OCI-LY1 (cell line): ENCODE measurements around the gene CDAN1.

Experiments
- H2AFZ ChIP-seq: fragments of 200-600 bp; sonication (generic), shearing (Covaris generic); 2 replicates; pipeline ENCODE4 v1.6.0; 2014; ENCODE audit warnings: antibody characterized with exemption, mild to moderate bottlenecking, low read length
- H3F3A ChIP-seq: fragments of 200-600 bp; sonication (generic), shearing (Covaris generic); 2 replicates; pipeline ENCODE4 v1.6.0; 2014; ENCODE audit warnings: mild to moderate bottlenecking, antibody characterized with exemption, low read length, moderate library complexity; ENCODE audit not compliant: insufficient read depth
- H3K27ac ChIP-seq: fragments of 200-600 bp; sonication (generic); 2 replicates; pipeline ENCODE4 v1.5.1; 2014; ENCODE audit warnings: low read length, mixed run types, mild to moderate bottlenecking, low read depth; ENCODE audit not compliant: poor library complexity, severe bottlenecking
- H3K27me3 ChIP-seq: fragments of 200-600 bp; sonication (generic); 2 replicates; pipeline ENCODE4 v1.6.0; 2014; ENCODE audit warnings: antibody characterized with exemption, mild to moderate bottlenecking, low read length, moderate library complexity; ENCODE audit not compliant: insufficient read depth
- H3K36me3 ChIP-seq: fragments of 200-600 bp; sonication (generic); 2 replicates; pipeline ENCODE4 v1.6.1; 2014; ENCODE audit warnings: mild to moderate bottlenecking, antibody characterized with exemption, low read length, moderate library complexity, mixed read lengths; ENCODE audit not compliant: insufficient read depth
- H3K4me1 ChIP-seq: fragments of 200-600 bp; sonication (generic); 2 replicates; pipeline ENCODE4 v1.5.1; 2014; ENCODE audit warnings: mild to moderate bottlenecking, low read length, moderate library complexity; ENCODE audit not compliant: insufficient read depth, severe bottlenecking
- H3K4me2 ChIP-seq: fragments of 200-600 bp; sonication (generic), shearing (Covaris generic); 2 replicates; pipeline ENCODE4 v1.6.1; 2014; ENCODE audit warnings: low read length
- H3K4me3 ChIP-seq: fragments of 200-600 bp; sonication (generic); 2 replicates; pipeline ENCODE4 v1.5.1; 2014; ENCODE audit warnings: low read length, low read depth, mild to moderate bottlenecking, mixed read lengths; ENCODE audit not compliant: poor library complexity, severe bottlenecking
- H3K79me2 ChIP-seq: fragments of 200-600 bp; shearing (Covaris generic); 2 replicates; pipeline ENCODE4 v1.6.1; 2016; ENCODE audit warnings: mixed run types, low read length, mixed read lengths; ENCODE audit not compliant: insufficient read depth
- H3K9ac ChIP-seq: fragments of 200-600 bp; sonication (generic), shearing (Covaris generic); 2 replicates; pipeline ENCODE4 v1.6.1; 2014; ENCODE audit warnings: mild to moderate bottlenecking, low read length, mixed read lengths
- H3K9me2 ChIP-seq: fragments of 200-600 bp; sonication (generic), shearing (Covaris generic); 2 replicates; pipeline ENCODE4 v1.6.1; 2014; ENCODE audit warnings: low read depth, mild to moderate bottlenecking, low read length, mixed read lengths
- H3K9me3 ChIP-seq: fragments of 200-600 bp; shearing (Covaris generic); 2 replicates; pipeline ENCODE4 v1.6.1; 2014; ENCODE audit warnings: low read length, mixed read lengths
- H4K20me1 ChIP-seq: fragments of 200-600 bp; sonication (generic), shearing (Covaris generic); 2 replicates; pipeline ENCODE4 v1.6.0; 2016; ENCODE audit warnings: mild to moderate bottlenecking, low read length; ENCODE audit not compliant: insufficient read depth
- CTCF ChIP-seq: fragments of 200-600 bp; sonication (generic), shearing (Covaris generic); IDR thresholded peaks from 2 replicates; pipeline ENCODE4 v1.5.1; 2017; ENCODE audit warnings: mild to moderate bottlenecking, antibody characterized with exemption, low read length, moderate library complexity, mixed read lengths
- EZH2 ChIP-seq: fragments of 200-600 bp; sonication (generic), shearing (Covaris generic); IDR thresholded peaks from 2 replicates; pipeline ENCODE4 v1.8.0; 2017; ENCODE audit warnings: borderline replicate concordance, mixed run types, mild to moderate bottlenecking, antibody characterized with exemption, low read length, moderate library complexity, mixed read lengths

Gene CDAN1

DNA sequence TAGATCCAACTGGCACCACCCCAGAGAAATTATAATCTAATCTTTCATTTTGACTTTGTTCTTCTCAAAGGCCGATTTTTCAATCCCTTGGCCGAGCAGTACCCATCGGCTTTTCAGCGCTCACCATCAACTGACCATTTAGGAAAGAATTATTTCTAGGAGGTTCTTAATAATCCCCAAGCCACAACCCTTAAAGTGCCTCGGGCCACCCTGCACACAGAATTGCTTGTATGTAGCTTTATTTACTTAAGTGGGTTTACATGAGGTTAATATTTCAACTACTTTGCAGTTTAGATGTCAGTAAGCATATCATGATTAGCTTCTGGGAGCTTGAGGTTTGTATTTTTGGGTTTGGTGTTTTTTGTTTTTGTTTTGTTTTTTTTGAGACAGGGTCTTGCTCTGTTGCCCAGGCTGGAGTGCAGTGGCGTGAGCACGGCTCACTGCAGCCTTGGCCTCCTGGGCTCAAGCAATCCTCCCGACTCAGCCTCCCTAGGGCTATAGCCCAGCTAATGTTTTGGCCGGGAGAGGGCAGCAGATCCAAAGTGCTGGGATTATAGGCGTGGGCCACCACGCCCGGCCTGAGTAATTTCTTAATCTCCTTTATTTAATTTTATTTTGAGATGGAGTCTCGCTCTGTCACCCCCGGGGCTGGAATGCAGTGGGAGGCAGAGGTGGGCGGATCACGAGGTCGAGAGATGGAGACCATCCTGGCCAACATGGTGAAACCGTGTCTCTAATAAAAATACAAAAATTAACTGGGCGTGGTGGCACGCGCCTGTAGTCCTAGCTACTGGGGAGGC lies 801 bp upstream of the CDAN1 start:
- no peaks in the 10 kb centered on the region for H4K20me1 ChIP-seq
- no peaks in the 10 kb centered on the region for H3K9me2 ChIP-seq
- peaks cover 21% of the 10 kb centered on the region; the same call in 1 of the 2 replicates for H3K36me3 ChIP-seq
- H3K4me2 ChIP-seq: peak overlapping the region; percentile 91
- TF ChIP-seq EZH2 (no peak), CTCF (peak; percentile 52)
- no peaks in the 10 kb centered on the region for H3K79me2 ChIP-seq
- H3K9me3 ChIP-seq: no peaks in the 10 kb centered on the region
- H3K27me3 ChIP-seq: no peaks in the 10 kb centered on the region
- H3K4me3 ChIP-seq: peak overlapping the region; percentile 92
- peak overlapping the region; percentile 85 for H3K9ac ChIP-seq
- 0 out of 2 replicates have a peak overlapping the region, but pooled peaks have one; percentile 60 for H2AFZ ChIP-seq
- peak overlapping the region; percentile 72 for H3K27ac ChIP-seq
- H3K4me1 ChIP-seq: peaks cover 25% of the 10 kb centered on the region
- H3F3A ChIP-seq: no peaks in the 10 kb centered on the region

DNA sequence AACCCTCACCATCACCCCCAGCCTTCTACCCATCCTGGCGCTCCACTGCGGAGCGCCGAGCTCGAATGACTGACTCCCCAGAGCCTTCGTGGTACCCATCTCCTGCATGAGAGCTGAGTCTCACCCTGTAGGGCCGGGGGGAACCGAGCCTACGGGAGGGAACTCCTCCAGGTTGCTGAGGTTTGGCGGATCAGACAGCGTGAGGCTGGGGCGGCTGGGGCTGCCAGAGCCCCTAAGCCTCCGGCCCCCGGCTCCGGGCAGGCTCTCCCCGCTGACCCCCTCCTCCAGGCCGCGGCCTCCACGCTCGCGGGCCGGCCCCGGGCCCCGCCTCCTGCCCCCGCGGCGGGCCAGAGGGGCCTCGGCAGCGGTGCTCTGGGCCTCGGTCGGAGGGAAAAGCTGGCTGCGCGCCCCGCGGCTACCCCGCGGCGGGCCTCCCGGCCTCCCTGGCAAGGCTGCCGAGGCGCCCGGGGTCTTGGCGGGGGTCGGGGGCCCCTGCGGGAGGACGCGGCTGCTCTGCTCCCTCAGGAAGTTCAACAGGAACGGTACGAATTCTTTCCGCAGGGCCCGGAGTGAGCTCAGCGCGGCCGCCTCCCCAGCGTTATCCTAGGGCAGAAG lies 643 bp downstream of the CDAN1 start:
- Histone ChIP-seq H3K4me1 (peaks cover 25% of the 10 kb centered on the region), H3K4me2 (peak overlapping the region; percentile 91), H3K36me3 (peaks cover 36% of the 10 kb centered on the region; the same call in 1 of the 2 replicates), H3K9me2 (no peaks in the 10 kb centered on the region), H2AFZ (0 out of 2 replicates have a peak overlapping the region, but pooled peaks have one; percentile 17), H3K9me3 (no peaks in the 10 kb centered on the region), H4K20me1 (no peaks in the 10 kb centered on the region), H3K4me3 (peak overlapping the region; percentile 92), H3K79me2 (no peaks in the 10 kb centered on the region), H3K27ac (no peak overlapping the region), H3F3A (no peaks in the 10 kb centered on the region), H3K27me3 (no peaks in the 10 kb centered on the region), H3K9ac (peak overlapping the region; percentile 85)
- no peak for TF ChIP-seq EZH2
- no peak for TF ChIP-seq CTCF

DNA sequence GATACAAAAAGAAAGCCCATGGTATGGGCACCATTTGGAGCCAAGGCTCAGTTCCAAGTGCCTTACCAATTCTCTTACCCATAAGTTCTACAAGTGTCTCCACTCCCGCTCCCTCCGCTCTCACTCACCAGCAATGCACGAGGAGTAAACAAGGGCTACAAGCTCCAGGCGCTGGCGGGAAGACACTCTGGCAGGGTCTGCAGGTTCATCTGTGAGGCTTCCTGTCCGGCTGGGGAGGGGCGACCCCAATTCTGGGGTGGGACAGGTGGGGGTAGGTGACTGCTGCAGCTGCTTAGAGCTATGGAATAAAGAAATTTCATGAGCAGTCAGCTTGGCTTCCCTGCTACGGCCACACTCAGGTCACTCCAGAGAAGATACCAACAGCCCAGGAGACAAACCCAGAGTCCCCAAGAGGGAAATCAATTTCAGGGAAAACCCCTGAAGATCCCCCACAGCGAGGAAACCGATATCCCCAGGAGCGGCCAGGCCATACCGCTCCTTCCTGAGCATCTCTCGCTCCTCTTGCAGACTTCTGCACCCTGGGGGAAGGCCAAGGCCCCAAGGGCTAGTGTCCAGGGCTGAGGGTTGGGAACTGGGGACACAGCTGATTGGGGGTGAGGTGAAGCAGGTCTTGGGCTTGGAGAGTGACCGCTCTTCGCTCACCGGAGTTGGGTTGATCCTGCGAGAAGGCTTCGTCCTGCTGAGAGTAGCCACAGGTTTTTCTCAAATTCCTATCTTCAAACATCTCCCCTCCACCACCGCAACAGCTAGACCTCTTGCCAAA lies 1.4 kb downstream of the CDAN1 start:
- no peak overlapping the region for H2AFZ ChIP-seq
- no peaks in the 10 kb centered on the region for H3F3A ChIP-seq
- peak overlapping the region; percentile 92 for H3K4me3 ChIP-seq
- H3K27ac ChIP-seq: no peak overlapping the region
- H3K36me3 ChIP-seq: peaks cover 43% of the 10 kb centered on the region; the same call in 1 of the 2 replicates
- H3K27me3 ChIP-seq: no peaks in the 10 kb centered on the region
- TF ChIP-seq CTCF: no peak
- TF ChIP-seq EZH2: no peak
- H3K4me2 ChIP-seq: peak overlapping the region; percentile 91
- no peaks in the 10 kb centered on the region for H3K9me3 ChIP-seq
- H4K20me1 ChIP-seq: no peaks in the 10 kb centered on the region
- no peaks in the 10 kb centered on the region for H3K79me2 ChIP-seq
- no peaks in the 10 kb centered on the region for H3K9me2 ChIP-seq
- peak overlapping the region; percentile 85 for H3K9ac ChIP-seq
- H3K4me1 ChIP-seq: peaks cover 25% of the 10 kb centered on the region
